ENCODE results near the gene UBALD1. TPM values are rescaled to one million over a fixed set of nuclear protein-coding genes. Genes with fewer than 3 reads are reported as not detected.

The UBALD1 gene
- total RNA-seq, 1 donor from 2014 or later, result 0.97 TPM

DNA sequence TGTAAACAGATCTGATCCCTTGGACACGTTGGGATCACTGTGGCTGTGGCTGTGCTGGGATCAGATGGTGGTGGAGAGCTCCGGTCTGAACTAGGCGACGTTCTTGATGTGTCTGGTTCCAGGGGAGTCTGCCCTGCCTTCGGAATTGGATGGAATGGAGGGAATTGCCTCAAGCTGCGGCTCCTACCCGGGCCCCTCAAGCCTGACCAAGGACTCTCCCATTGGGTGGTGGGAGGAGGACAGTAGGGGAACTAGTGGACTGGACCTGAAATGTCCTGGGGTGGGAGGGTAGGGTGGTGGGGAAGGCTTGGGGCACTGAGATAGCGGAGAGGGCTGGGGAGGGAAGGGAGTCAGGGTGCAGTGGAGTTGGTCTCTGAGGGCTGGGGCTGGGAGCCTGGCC, 3.2 kb upstream of the UBALD1 start:
- Mint-ChIP-seq H3K36me3 (no peaks in the 10 kb centered on the region), H3K4me1 (peaks cover 12% of the 10 kb centered on the region), H3K9me3 (no peaks in the 10 kb centered on the region), H3K4me3 (peak overlapping the region; percentile 92), H3K27me3 (ENCODE audit: insufficient read depth, low read depth) (peaks cover 4% of the 10 kb centered on the region), H3K27ac (peak overlapping the region; percentile 87)
- H3K4me1 ChIP-seq, result peaks cover 13% of the 10 kb centered on the region
- no peak overlapping the region for H3K27ac ChIP-seq
- no peak overlapping the region for H3K9ac ChIP-seq
- no peak overlapping the region for H3K4me2 ChIP-seq
- TF ChIP-seq EZH2 (IDR thresholded peaks at IDR 0.05), result no peak
- TF ChIP-seq, protein P1, sequence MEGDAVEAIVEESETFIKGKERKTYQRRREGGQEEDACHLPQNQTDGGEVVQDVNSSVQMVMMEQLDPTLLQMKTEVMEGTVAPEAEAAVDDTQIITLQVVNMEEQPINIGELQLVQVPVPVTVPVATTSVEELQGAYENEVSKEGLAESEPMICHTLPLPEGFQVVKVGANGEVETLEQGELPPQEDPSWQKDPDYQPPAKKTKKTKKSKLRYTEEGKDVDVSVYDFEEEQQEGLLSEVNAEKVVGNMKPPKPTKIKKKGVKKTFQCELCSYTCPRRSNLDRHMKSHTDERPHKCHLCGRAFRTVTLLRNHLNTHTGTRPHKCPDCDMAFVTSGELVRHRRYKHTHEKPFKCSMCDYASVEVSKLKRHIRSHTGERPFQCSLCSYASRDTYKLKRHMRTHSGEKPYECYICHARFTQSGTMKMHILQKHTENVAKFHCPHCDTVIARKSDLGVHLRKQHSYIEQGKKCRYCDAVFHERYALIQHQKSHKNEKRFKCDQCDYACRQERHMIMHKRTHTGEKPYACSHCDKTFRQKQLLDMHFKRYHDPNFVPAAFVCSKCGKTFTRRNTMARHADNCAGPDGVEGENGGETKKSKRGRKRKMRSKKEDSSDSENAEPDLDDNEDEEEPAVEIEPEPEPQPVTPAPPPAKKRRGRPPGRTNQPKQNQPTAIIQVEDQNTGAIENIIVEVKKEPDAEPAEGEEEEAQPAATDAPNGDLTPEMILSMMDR (IDR thresholded peaks at IDR 0.05), result no peak
- no peak for TF ChIP-seq EZH2phosphoT487 (IDR thresholded peaks at IDR 0.05)
- peaks cover 33% of the 10 kb centered on the region for H3F3A ChIP-seq (ENCODE audit: low read depth)
- DNase-seq (ENCODE audit: low spot score), result no peak
- peaks cover 11% of the 10 kb centered on the region for H4K20me1 ChIP-seq (ENCODE audit: low read depth)
- H3K4me3 ChIP-seq, result no peak overlapping the region
- H3K79me2 ChIP-seq (ENCODE audit: low read depth), result peaks cover 13% of the 10 kb centered on the region
- H3K36me3 ChIP-seq, result no peaks in the 10 kb centered on the region
- no peak overlapping the region for H2AFZ ChIP-seq (replicated peaks)
- no peaks in the 10 kb centered on the region for H3K27me3 ChIP-seq
- H3K9me3 ChIP-seq (ENCODE audit: low read depth), result no peaks in the 10 kb centered on the region

DNA sequence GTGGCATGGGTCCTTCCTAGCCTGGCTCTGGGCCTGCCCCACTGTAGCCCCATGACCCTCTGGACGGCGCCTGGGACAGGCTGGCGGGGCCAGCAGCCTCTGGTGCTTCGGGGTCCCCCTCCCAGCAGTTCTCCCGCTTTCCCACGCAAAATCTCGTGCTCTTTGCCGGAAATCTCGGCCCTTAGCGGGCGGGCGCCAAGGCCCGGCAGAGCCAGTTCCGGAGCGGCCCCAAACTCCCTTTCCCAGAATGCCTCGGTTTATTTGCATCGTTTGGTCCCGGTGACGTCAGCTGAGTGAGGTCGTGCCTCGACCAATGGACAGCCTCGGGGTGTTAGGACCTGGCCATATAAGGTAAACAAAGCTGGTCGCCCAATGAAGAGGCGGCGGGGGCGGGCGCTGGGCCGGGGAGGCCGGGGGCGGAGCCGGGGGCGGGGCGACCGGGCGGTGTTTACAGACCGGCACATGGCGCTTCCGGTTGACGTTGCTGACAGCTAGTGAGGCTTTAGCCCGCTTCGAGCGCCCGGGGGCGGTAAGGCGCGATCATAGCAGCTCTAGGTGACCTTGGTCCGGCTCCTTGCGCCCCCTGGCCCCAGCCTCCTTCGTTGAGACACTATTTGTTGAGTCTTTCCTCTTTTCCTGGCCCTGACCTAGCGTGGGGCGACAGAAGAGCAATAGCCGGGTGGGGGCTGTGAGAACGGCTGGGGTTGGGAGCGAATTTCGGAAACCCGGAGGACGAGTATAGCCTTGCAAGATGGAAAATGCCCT, 1.5 kb upstream of the UBALD1 start:
- H3K79me2 ChIP-seq (ENCODE audit: low read depth), result peaks cover 30% of the 10 kb centered on the region
- DNase-seq (ENCODE audit: low spot score), result peak; percentile 100
- peak overlapping the region; percentile 7 for H3K9ac ChIP-seq

GRCh38 chr16:4615384-4616046, 827 bp upstream of the UBALD1 start:
- H3K9me3 ChIP-seq (ENCODE audit: low read depth), result no peaks in the 10 kb centered on the region
- peak overlapping the region; percentile 99 for H3K27ac Mint-ChIP-seq
- H2AFZ ChIP-seq (replicated peaks), result peak overlapping the region; percentile 28
- peaks cover 33% of the 10 kb centered on the region for H4K20me1 ChIP-seq (ENCODE audit: low read depth)
- no peaks in the 10 kb centered on the region for H3K9me3 Mint-ChIP-seq
- H3K4me3 Mint-ChIP-seq, result peak overlapping the region; percentile 92
- H3K36me3 ChIP-seq, result no peaks in the 10 kb centered on the region
- peaks cover 13% of the 10 kb centered on the region for H3K4me1 ChIP-seq
- peak overlapping the region; percentile 30 for H3K27ac ChIP-seq
- peaks cover 7% of the 10 kb centered on the region for H3K27me3 Mint-ChIP-seq (ENCODE audit: insufficient read depth, low read depth)
- no peaks in the 10 kb centered on the region for H3K36me3 Mint-ChIP-seq
- no peaks in the 10 kb centered on the region for H3K27me3 ChIP-seq
- H3K4me2 ChIP-seq, result peak overlapping the region; percentile 53
- peaks cover 33% of the 10 kb centered on the region for H3F3A ChIP-seq (ENCODE audit: low read depth)
- no peak overlapping the region for H3K9ac ChIP-seq
- TF ChIP-seq EZH2 (IDR thresholded peaks at IDR 0.05) (peak; percentile 13), EZH2phosphoT487 (IDR thresholded peaks at IDR 0.05) (no peak)
- TF ChIP-seq, protein P1 (IDR thresholded peaks at IDR 0.05), result no peak
- no peak for DNase-seq (ENCODE audit: low spot score)
- peaks cover 15% of the 10 kb centered on the region for H3K4me1 Mint-ChIP-seq
- H3K79me2 ChIP-seq (ENCODE audit: low read depth), result peaks cover 31% of the 10 kb centered on the region
- no peak overlapping the region for H3K4me3 ChIP-seq

More for the DNA sequence above, 1.5 kb upstream of the UBALD1 start:
- Mint-ChIP-seq H3K27ac (peak overlapping the region; percentile 100), H3K4me3 (peak overlapping the region; percentile 92), H3K4me1 (peaks cover 15% of the 10 kb centered on the region), H3K27me3 (ENCODE audit: insufficient read depth, low read depth) (peaks cover 4% of the 10 kb centered on the region), H3K36me3 (no peaks in the 10 kb centered on the region), H3K9me3 (no peaks in the 10 kb centered on the region)
- Histone ChIP-seq H2AFZ (replicated peaks) (peak overlapping the region; percentile 29), H3K4me1 (peaks cover 13% of the 10 kb centered on the region), H3K36me3 (no peaks in the 10 kb centered on the region), H3F3A (ENCODE audit: low read depth) (peaks cover 33% of the 10 kb centered on the region), H3K27me3 (no peaks in the 10 kb centered on the region), H3K9me3 (ENCODE audit: low read depth) (no peaks in the 10 kb centered on the region), H3K4me2 (peak overlapping the region; percentile 75), H3K27ac (peak overlapping the region; percentile 79), H3K4me3 (peak overlapping the region; percentile 50), H4K20me1 (ENCODE audit: low read depth) (peaks cover 27% of the 10 kb centered on the region)
- TF ChIP-seq EZH2 (IDR thresholded peaks at IDR 0.05) (peak; percentile 31), EZH2phosphoT487 (IDR thresholded peaks at IDR 0.05) (no peak)
- TF ChIP-seq, protein P1 (IDR thresholded peaks at IDR 0.05), result peak; percentile 59
